ENCODE measurements around the gene AK8. TPM values are rescaled to one million over a fixed set of nuclear protein-coding genes. Genes with fewer than 3 reads are reported as not detected.

Gene AK8
- total RNA-seq, 6 experiments from 2014 or later: 0.12 TPM; not detected in 4

DNA sequence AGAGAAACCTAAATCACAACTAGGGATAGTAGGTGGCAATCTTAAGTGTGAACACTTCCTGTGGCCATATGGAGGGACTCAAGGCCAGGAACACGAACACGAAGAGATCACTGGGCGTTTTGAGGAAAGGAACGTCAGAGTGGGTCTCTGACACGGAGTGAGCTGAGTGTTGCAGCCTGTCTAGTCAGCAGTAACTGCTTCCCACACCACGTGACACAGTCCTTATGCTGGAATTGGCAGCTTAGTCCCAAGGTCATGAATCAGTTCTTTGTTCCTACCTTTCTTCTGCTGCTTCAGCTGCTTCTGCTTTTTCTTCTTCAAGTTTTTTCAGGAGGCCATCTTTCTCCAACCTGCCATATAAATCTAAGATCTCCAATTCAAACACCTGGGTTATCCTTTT is 18.8 kb upstream of the AK8 start:
- Histone ChIP-seq H3K4me3 (no peak overlapping the region), H3K36me3 (peaks cover 3 to 64% (median 26%) of the 10 kb centered on the region in 4 donors), H3K9me3 (no peaks in the 10 kb centered on the region), H3K27me3 (no peaks in the 10 kb centered on the region), H3K27ac (no peak overlapping the region), H3K4me1 (no peaks in the 10 kb centered on the region)
- ATAC-seq: no peak
- intact Hi-C loops (cut with DNase I): no loop called here
- DNase-seq: no peak
- TF ChIP-seq, protein P1, sequence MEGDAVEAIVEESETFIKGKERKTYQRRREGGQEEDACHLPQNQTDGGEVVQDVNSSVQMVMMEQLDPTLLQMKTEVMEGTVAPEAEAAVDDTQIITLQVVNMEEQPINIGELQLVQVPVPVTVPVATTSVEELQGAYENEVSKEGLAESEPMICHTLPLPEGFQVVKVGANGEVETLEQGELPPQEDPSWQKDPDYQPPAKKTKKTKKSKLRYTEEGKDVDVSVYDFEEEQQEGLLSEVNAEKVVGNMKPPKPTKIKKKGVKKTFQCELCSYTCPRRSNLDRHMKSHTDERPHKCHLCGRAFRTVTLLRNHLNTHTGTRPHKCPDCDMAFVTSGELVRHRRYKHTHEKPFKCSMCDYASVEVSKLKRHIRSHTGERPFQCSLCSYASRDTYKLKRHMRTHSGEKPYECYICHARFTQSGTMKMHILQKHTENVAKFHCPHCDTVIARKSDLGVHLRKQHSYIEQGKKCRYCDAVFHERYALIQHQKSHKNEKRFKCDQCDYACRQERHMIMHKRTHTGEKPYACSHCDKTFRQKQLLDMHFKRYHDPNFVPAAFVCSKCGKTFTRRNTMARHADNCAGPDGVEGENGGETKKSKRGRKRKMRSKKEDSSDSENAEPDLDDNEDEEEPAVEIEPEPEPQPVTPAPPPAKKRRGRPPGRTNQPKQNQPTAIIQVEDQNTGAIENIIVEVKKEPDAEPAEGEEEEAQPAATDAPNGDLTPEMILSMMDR (IDR thresholded peaks at IDR 0.05): no peak
- TF ChIP-seq POLR2A (IDR thresholded peaks at IDR 0.05): no peak
- WGBS (ENCODE audit: insufficient coverage, low coverage, low lambda C conversion rate, missing lambda C conversion rate): 87% methylated on average over 6 of the region's 6 CpGs

DNA sequence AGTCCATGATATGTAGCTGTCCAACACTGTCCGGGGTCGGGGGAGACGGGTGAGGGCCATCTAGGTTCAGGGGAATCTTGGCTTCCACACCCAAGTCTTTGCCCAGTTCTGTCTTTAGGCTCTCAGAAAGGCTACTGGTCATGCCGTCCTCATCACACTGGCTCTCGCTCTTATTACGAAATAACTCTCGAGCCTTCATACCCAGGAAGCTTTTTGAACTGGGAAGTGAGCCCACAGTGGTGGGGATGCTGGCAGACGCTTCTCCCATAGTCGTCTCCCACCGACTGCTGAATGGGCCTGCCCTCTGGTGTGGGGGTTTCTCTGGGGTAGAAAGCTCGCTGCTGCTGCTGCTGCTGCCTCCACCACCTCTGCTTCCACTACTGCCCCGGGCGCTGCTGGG is 18.2 kb upstream of the AK8 start:
- no peak overlapping the region for H3K4me3 ChIP-seq
- no peaks in the 10 kb centered on the region for H3K4me1 ChIP-seq
- H3K27ac ChIP-seq: no peak overlapping the region
- no peaks in the 10 kb centered on the region for H3K9me3 ChIP-seq
- intact Hi-C loops (cut with DNase I): no loop called here
- ATAC-seq: no peak
- H3K36me3 ChIP-seq: peaks cover 3 to 62% (median 25%) of the 10 kb centered on the region in 4 donors
- 80% methylated on average over 2 of the region's 13 CpGs for WGBS (ENCODE audit: insufficient coverage, low coverage, low lambda C conversion rate, missing lambda C conversion rate)
- no peaks in the 10 kb centered on the region for H3K27me3 ChIP-seq
- DNase-seq: no peak
- TF ChIP-seq, protein P1 (IDR thresholded peaks at IDR 0.05): no peak
- no peak for TF ChIP-seq POLR2A (IDR thresholded peaks at IDR 0.05)

DNA sequence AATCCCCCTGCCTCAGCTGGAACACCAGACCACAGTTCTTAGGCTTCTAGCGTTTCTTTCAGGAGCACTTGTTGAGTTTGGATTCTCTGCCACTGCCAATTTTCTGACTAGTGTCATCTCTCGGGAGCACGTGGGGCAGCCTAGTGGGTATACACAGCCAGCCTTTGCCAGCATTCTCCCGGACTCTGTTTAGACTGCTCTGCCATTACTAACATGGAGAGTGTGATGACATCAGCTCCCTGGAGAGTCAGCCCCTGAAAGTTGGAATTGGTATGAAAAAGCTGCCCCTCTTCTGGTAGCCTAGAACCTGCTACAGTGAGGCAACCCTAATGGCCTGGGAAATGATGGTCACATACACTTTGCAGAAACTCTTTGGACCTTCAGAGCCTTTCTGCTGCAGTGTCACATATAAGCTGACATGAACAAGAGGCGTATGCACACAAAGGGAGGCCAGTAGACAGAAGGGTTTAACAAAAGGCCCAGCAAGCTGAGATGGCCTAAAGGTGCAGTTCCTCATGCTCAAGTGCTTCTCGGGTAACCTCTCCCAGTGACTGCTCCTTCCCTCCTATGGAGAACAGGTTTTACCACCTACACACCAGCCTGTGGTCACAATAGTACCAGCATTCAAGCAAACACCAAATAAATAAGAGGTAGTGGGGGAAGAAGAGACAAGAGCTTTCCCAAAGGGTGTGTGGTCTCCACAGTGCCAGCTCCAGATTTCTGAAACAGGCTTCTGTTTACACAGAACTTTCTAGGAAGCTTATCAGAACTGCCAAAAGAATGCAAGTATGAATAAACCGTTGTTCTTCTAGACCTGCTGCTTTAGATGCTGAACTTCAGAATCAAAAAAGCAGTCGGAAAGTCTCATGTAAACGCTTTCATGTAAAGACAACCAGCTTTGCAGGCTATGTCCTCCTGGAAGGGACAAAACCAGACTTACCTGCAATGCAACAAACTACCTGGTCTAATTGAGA is 17.1 kb upstream of the AK8 start:
- intact Hi-C loops (cut with DNase I): no loop called here
- no peaks in the 10 kb centered on the region for H3K4me1 ChIP-seq
- no peaks in the 10 kb centered on the region for H3K27me3 ChIP-seq
- DNase-seq (no peak), ATAC-seq (no peak)
- H3K36me3 ChIP-seq: peaks cover 3 to 51% (median 16%) of the 10 kb centered on the region in 4 donors
- no peak overlapping the region for H3K4me3 ChIP-seq
- WGBS (ENCODE audit: insufficient coverage, low coverage, low lambda C conversion rate, missing lambda C conversion rate): 76% methylated on average over 8 of the region's 9 CpGs
- no peaks in the 10 kb centered on the region for H3K9me3 ChIP-seq
- TF ChIP-seq POLR2A (IDR thresholded peaks at IDR 0.05): no peak
- TF ChIP-seq, protein P1 (IDR thresholded peaks at IDR 0.05): no peak
- H3K27ac ChIP-seq: no peak overlapping the region

DNA sequence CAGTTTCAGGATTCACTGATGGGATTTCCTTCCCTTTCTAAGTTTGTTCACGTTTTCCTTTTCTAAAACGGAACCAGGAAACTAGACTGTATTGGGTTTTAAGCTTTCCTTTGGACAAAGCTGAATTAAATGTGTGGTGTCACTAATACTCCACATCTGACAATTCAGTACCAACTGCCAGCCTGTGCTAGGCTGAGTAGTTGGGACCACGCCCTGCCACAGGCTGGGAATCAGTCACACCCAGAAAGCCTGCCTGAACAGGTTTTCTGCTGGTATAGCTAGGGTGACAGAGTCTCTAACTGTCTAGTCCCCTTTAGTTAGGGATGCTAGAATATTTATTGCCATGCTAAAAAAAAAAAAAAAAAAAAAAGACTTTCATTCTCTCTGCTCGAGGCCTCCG is 16.3 kb upstream of the AK8 start:
- WGBS (ENCODE audit: insufficient coverage, low coverage, low lambda C conversion rate, missing lambda C conversion rate): 79% methylated on average over 4 of the region's 5 CpGs
- Histone ChIP-seq H3K4me1 (no peaks in the 10 kb centered on the region), H3K27ac (no peak overlapping the region), H3K9me3 (no peaks in the 10 kb centered on the region), H3K27me3 (no peaks in the 10 kb centered on the region), H3K4me3 (no peak overlapping the region), H3K36me3 (peaks cover 3 to 43% (median 16%) of the 10 kb centered on the region in 4 donors)
- DNase-seq (no peak), ATAC-seq (no peak)
- intact Hi-C loops (cut with DNase I): no loop called here
- TF ChIP-seq, protein P1 (IDR thresholded peaks at IDR 0.05): no peak
- TF ChIP-seq POLR2A (IDR thresholded peaks at IDR 0.05): no peak

All from right lobe of liver (tissue), 6 donors.